Testis (tissue), 2 donors: ENCODE results near the gene PSMA7.
"Not testable (repeated sequence)": the region's sequence is repeated elsewhere in the genome, so short reads cannot be mapped to it uniquely, and the experiment has no call there.

Experiments used
- POLR2A ChIP-seq: fragments of 450-650 bp; IDR thresholded peaks from one replicate; pipeline ENCODE4 v1.6.1; 2017; ENCODE audit warnings: antibody characterized with exemption, mild to moderate bottlenecking, moderate library complexity
- TF ChIP-seq, protein P1 (sequence below), 3 experiments: fragments of 450-650 bp in 2 of 3; fragments of 200-600 bp in 1 of 3; sonication (generic) in 1 of 3; IDR thresholded peaks; one replicate each; pipeline ENCODE4 v1.5.1; 2016 to 2019; ENCODE audit warnings: antibody characterized with exemption in 3 of 3, mild to moderate bottlenecking in 2 of 3, moderate library complexity in 1 of 3

DNA sequence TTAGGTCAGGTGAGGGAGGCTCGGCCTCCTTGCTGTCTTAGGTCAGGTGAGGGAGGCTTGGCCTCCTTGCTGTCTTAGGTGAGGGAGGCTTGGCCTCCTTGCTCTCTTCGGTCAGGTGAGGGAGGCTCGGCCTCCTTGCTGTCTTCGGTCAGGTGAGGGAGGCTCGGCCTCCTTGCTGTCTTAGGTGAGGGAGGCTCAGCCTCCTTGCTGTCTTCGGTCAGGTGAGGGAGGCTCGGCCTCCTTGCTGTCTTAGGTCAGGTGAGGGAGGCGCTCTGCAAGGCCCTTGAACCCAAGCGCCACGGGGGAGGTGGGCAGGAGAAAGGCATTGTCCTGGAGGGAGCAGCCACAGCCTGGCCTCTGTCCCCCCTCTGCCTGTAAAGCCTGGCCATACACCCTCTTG is 5.2 kb upstream of the PSMA7 start:
- TF ChIP-seq, protein P1, sequence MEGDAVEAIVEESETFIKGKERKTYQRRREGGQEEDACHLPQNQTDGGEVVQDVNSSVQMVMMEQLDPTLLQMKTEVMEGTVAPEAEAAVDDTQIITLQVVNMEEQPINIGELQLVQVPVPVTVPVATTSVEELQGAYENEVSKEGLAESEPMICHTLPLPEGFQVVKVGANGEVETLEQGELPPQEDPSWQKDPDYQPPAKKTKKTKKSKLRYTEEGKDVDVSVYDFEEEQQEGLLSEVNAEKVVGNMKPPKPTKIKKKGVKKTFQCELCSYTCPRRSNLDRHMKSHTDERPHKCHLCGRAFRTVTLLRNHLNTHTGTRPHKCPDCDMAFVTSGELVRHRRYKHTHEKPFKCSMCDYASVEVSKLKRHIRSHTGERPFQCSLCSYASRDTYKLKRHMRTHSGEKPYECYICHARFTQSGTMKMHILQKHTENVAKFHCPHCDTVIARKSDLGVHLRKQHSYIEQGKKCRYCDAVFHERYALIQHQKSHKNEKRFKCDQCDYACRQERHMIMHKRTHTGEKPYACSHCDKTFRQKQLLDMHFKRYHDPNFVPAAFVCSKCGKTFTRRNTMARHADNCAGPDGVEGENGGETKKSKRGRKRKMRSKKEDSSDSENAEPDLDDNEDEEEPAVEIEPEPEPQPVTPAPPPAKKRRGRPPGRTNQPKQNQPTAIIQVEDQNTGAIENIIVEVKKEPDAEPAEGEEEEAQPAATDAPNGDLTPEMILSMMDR (IDR thresholded peaks at IDR 0.05) = not testable (repeated sequence)
- TF ChIP-seq POLR2A = not testable (repeated sequence)
